H9 (cell line): ENCODE results near the gene UBE3C. TPM values are rescaled to one million over a fixed set of nuclear protein-coding genes. Genes with fewer than 3 reads are reported as not detected.

Experiments used
- DNase-seq: peaks from one replicate; pipeline ENCODE4 v3.0.0-alpha.2; 2017
- H2AFZ ChIP-seq: one replicate; pipeline ENCODE4 v1.6.1; 2013; ENCODE audit warnings: mild to moderate bottlenecking, low read length, control low read depth, moderate library complexity
- H2AK5ac ChIP-seq: 2 replicates; pipeline ENCODE4 v1.6.1; 2013; ENCODE audit warnings: low read length, control low read depth, mixed read lengths; ENCODE audit not compliant: insufficient read length
- H2BK120ac ChIP-seq: one replicate; pipeline ENCODE4 v1.6.1; 2013; ENCODE audit warnings: low read depth, mild to moderate bottlenecking, low read length, control low read depth, inconsistent platforms; ENCODE audit not compliant: poor library complexity, severe bottlenecking
- H2BK12ac ChIP-seq: 2 replicates; pipeline ENCODE4 v1.6.1; 2013; ENCODE audit warnings: low read length, control low read depth, mixed read lengths, low read depth; ENCODE audit not compliant: insufficient read length
- H2BK15ac ChIP-seq: 2 replicates; pipeline ENCODE4 v1.6.1; 2013; ENCODE audit warnings: low read depth, low read length, control low read depth
- H2BK20ac ChIP-seq: one replicate; pipeline ENCODE4 v1.6.1; 2013; ENCODE audit warnings: low read depth, mild to moderate bottlenecking, low read length, control low read depth, inconsistent platforms; ENCODE audit not compliant: poor library complexity, severe bottlenecking
- H2BK5ac ChIP-seq: 2 replicates; pipeline ENCODE4 v1.6.1; 2013; ENCODE audit warnings: low read length, control low read depth, mixed read lengths; ENCODE audit not compliant: insufficient read length
- H3K14ac ChIP-seq: 2 replicates; pipeline ENCODE4 v1.6.1; 2013; ENCODE audit warnings: low read length, control low read depth; ENCODE audit not compliant: insufficient read depth
- H3K18ac ChIP-seq: 2 replicates; pipeline ENCODE4 v1.6.1; 2013; ENCODE audit warnings: low read depth, mild to moderate bottlenecking, mixed read lengths, low read length, control low read depth; ENCODE audit not compliant: insufficient read length
- H3K23ac ChIP-seq: 2 replicates; pipeline ENCODE4 v1.6.1; 2013; ENCODE audit warnings: low read length, control low read depth, mixed read lengths, low read depth; ENCODE audit not compliant: insufficient read length
- H3K23me2 ChIP-seq: 2 replicates; pipeline ENCODE4 v1.6.1; 2013; ENCODE audit warnings: low read depth, mild to moderate bottlenecking, mixed read lengths, low read length, control low read depth; ENCODE audit not compliant: insufficient read length, poor library complexity, severe bottlenecking
- H3K27ac ChIP-seq: 2 replicates; pipeline ENCODE4 v1.5.1; 2013; ENCODE audit warnings: low read length, control low read depth, mixed read lengths, low read depth; ENCODE audit not compliant: insufficient read length
- H3K27me3 ChIP-seq: 2 replicates; pipeline ENCODE4 v1.6.1; 2013; ENCODE audit warnings: low read length, control low read depth, inconsistent platforms; ENCODE audit not compliant: insufficient read depth
- H3K4ac ChIP-seq: 2 replicates; pipeline ENCODE4 v1.6.1; 2013; ENCODE audit warnings: low read depth, mild to moderate bottlenecking, control low read depth, inconsistent platforms, low read length, moderate library complexity
- H3K4me1 ChIP-seq: 2 replicates; pipeline ENCODE4 v1.6.1; 2013; ENCODE audit warnings: low read length, control low read depth, inconsistent platforms; ENCODE audit not compliant: insufficient read depth
- H3K4me2 ChIP-seq: 2 replicates; pipeline ENCODE4 v1.6.1; 2013; ENCODE audit warnings: low read length, control low read depth, mixed read lengths; ENCODE audit not compliant: insufficient read length, insufficient read depth
- H3K56ac ChIP-seq: 2 replicates; pipeline ENCODE4 v1.6.1; 2013; ENCODE audit warnings: low read depth, mild to moderate bottlenecking, mixed read lengths, low read length, control low read depth; ENCODE audit not compliant: insufficient read length
- H3K79me1 ChIP-seq: 2 replicates; pipeline ENCODE4 v1.6.1; 2013; ENCODE audit warnings: low read depth, mild to moderate bottlenecking, moderate library complexity, low read length, control low read depth, inconsistent platforms; ENCODE audit not compliant: insufficient read depth, poor library complexity, severe bottlenecking
- H3K79me2 ChIP-seq: 2 replicates; pipeline ENCODE4 v1.6.1; 2013; ENCODE audit warnings: low read length, control low read depth, inconsistent platforms; ENCODE audit not compliant: insufficient read depth
- H3K9ac ChIP-seq: 2 replicates; pipeline ENCODE4 v1.6.1; 2013; ENCODE audit warnings: low read length, control low read depth, mixed read lengths; ENCODE audit not compliant: insufficient read length; ENCODE audit errors: extremely low read depth
- H3K9me3 ChIP-seq: one replicate; pipeline ENCODE4 v1.6.1; 2013; ENCODE audit warnings: low read depth, low read length, inconsistent platforms; ENCODE audit not compliant: control insufficient read depth
- H3T11ph ChIP-seq: one replicate; pipeline ENCODE4 v1.6.1; 2013; ENCODE audit warnings: mild to moderate bottlenecking, low read length, control low read depth, inconsistent platforms
- H4K20me1 ChIP-seq: one replicate; pipeline ENCODE4 v1.6.1; 2013; ENCODE audit not compliant: control insufficient read depth, insufficient read length, insufficient read depth
- H4K5ac ChIP-seq: 2 replicates; pipeline ENCODE4 v1.6.1; 2013; ENCODE audit warnings: low read depth, mild to moderate bottlenecking, mixed read lengths, low read length, control low read depth; ENCODE audit not compliant: insufficient read length
- H4K8ac ChIP-seq: replicated peaks from 2 replicates; pipeline ENCODE4 v1.6.1; 2013; ENCODE audit warnings: low read length, control low read depth, mixed read lengths, low read depth; ENCODE audit not compliant: insufficient read length
- H4K91ac ChIP-seq: 2 replicates; pipeline ENCODE4 v1.6.1; 2013; ENCODE audit warnings: low read depth, mild to moderate bottlenecking, moderate library complexity, mixed read lengths, low read length, control low read depth; ENCODE audit not compliant: insufficient read length
- H3K27ac Mint-ChIP-seq, 3 experiments: 2 replicates in 2 of 3; 3 replicates in 1 of 3; pipeline ENCODE4 v1.8.0; 2020 to 2021; ENCODE audit warnings: mixed read lengths in 3 of 3, mild to moderate bottlenecking in 1 of 3, moderate library complexity in 1 of 3
- H3K27me3 Mint-ChIP-seq: 2 replicates; pipeline ENCODE4 v1.8.0; 2021; ENCODE audit warnings: low read depth, mild to moderate bottlenecking, moderate library complexity, mixed read lengths
- H3K36me3 Mint-ChIP-seq, 3 experiments: 2 replicates in 2 of 3; 3 replicates in 1 of 3; pipeline ENCODE4 v1.8.0; 2020 to 2021; ENCODE audit warnings: low read depth in 3 of 3, mixed read lengths in 3 of 3; ENCODE audit not compliant: insufficient read depth in 1 of 3
- H3K4me1 Mint-ChIP-seq, 2 experiments: 2 replicates each; pipeline ENCODE4 v1.8.0; 2020; ENCODE audit warnings: mixed read lengths in 2 of 2
- H3K4me3 Mint-ChIP-seq, 2 experiments: 2 replicates in 1 of 2; 3 replicates in 1 of 2; pipeline ENCODE4 v1.8.0; 2020 to 2021; ENCODE audit warnings: mild to moderate bottlenecking in 2 of 2, mixed read lengths in 2 of 2, moderate library complexity in 1 of 2
- H3K9me3 Mint-ChIP-seq, 2 experiments: 2 replicates in 1 of 2; 3 replicates in 1 of 2; pipeline ENCODE4 v1.8.0; 2020; ENCODE audit warnings: mild to moderate bottlenecking in 2 of 2, mixed read lengths in 2 of 2, moderate library complexity in 1 of 2
- WGBS: extraction: QIAGEN DNeasy Blood & Tissue Kit; methylation state at CpG from one replicate; pipeline ENCODE4 v1.1.7; 2013; ENCODE audit warnings: missing lambda C conversion rate, low lambda C conversion rate, mixed read lengths; ENCODE audit not compliant: insufficient read length; ENCODE audit errors: extremely low coverage; 5-methylcytosine and 5-hydroxymethylcytosine counted together
- total RNA-seq: library from RNA; stranded (reverse); gene quantifications from 2 replicates; pipeline ENCODE4 v1.2.1, GENCODE V29; 2021
- TF ChIP-seq, protein P1 (sequence below): fragments of 200-600 bp; sonication (generic); conservative IDR thresholded peaks from 3 replicates; pipeline ENCODE4 v1.8.0; 2021; ENCODE audit warnings: antibody characterized with exemption, mild to moderate bottlenecking

The UBE3C gene
- total RNA-seq, 1 experiment from 2014 or later: 63.3 TPM

DNA sequence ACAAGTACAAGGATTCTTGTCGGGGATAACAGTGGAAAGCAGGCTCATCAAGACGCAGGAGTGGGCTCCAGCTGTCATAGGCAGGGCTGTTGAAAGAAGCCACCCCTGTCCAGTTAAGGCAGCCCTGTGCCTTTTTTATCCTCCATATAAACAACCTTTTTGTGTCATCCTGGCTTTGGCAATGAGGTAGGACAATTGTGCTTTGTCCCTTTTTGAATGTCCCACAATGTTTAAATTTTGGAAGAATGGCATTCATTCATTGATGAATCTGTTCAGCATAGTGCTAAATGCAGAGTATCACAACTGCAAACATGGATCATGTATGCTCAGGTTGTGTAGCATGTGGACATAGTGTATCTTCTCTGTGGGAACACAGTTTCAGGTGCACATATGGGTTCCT, 66.7 kb downstream of the UBE3C start:
- H3K18ac ChIP-seq: no peak overlapping the region
- H2AFZ ChIP-seq: no peak overlapping the region
- no peak overlapping the region for H2BK120ac ChIP-seq
- Mint-ChIP-seq H3K4me3 (no peak overlapping the region), H3K27ac (no peak overlapping the region; a peak in 1 of 7 replicates), H3K4me1 (no peaks in the 10 kb centered on the region), H3K36me3 (peaks cover 6 to 56% (median 24%) of the 10 kb centered on the region in 3 experiments; a peak in 6 of 7 replicates), H3K27me3 (no peaks in the 10 kb centered on the region), H3K9me3 (no peaks in the 10 kb centered on the region)
- H3T11ph ChIP-seq: no peak overlapping the region
- TF ChIP-seq, protein P1, sequence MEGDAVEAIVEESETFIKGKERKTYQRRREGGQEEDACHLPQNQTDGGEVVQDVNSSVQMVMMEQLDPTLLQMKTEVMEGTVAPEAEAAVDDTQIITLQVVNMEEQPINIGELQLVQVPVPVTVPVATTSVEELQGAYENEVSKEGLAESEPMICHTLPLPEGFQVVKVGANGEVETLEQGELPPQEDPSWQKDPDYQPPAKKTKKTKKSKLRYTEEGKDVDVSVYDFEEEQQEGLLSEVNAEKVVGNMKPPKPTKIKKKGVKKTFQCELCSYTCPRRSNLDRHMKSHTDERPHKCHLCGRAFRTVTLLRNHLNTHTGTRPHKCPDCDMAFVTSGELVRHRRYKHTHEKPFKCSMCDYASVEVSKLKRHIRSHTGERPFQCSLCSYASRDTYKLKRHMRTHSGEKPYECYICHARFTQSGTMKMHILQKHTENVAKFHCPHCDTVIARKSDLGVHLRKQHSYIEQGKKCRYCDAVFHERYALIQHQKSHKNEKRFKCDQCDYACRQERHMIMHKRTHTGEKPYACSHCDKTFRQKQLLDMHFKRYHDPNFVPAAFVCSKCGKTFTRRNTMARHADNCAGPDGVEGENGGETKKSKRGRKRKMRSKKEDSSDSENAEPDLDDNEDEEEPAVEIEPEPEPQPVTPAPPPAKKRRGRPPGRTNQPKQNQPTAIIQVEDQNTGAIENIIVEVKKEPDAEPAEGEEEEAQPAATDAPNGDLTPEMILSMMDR: no peak
- H3K27me3 ChIP-seq: no peaks in the 10 kb centered on the region
- no peaks in the 10 kb centered on the region for H3K79me2 ChIP-seq
- no peak overlapping the region for H4K91ac ChIP-seq
- H2AK5ac ChIP-seq: no peak overlapping the region
- no peak overlapping the region for H2BK20ac ChIP-seq
- no CpG with 5 or more reads among the region's 2 CpGs for WGBS
- no peak overlapping the region for H3K9ac ChIP-seq
- no peak overlapping the region for H3K4me2 ChIP-seq
- H3K23me2 ChIP-seq: no peaks in the 10 kb centered on the region
- H3K14ac ChIP-seq: no peak overlapping the region
- H3K27ac ChIP-seq: no peak overlapping the region
- DNase-seq: no peak
- H3K56ac ChIP-seq: no peak overlapping the region
- H2BK5ac ChIP-seq: no peak overlapping the region
- no peak overlapping the region for H2BK15ac ChIP-seq
- no peaks in the 10 kb centered on the region for H4K20me1 ChIP-seq
- H3K23ac ChIP-seq: no peak overlapping the region
- H3K4ac ChIP-seq: no peak overlapping the region
- no peaks in the 10 kb centered on the region for H3K4me1 ChIP-seq
- no peak overlapping the region for H4K8ac ChIP-seq
- H2BK12ac ChIP-seq: no peak overlapping the region
- no peaks in the 10 kb centered on the region for H3K79me1 ChIP-seq
- H3K9me3 ChIP-seq: no peaks in the 10 kb centered on the region
- no peak overlapping the region for H4K5ac ChIP-seq
